PC-3 (cell line): ENCODE measurements around the gene PNLDC1. TPM values are rescaled to one million over a fixed set of nuclear protein-coding genes. Genes with fewer than 3 reads are reported as not detected.

ENCODE experiments used
- ATAC-seq: fragments of 200-7000 bp; cut with Tn5 transposase; 2 replicates; pipeline ENCODE4 v1.9.1; 2020; ENCODE audit warnings: mild to moderate bottlenecking, moderate library complexity
- BruUV-seq: library from RNA; stranded (reverse); fragments of 400-500 nt; replicated peaks from 2 replicates; lab custom pipeline; 2021; lab: Mats Ljungman, UMichigan
- CTCF ChIA-PET: fragments of 300-600 bp; sonication (Branson Sonifier 250); formaldehyde crosslinking; loops from one replicate; lab custom pipeline; 2022; ENCODE audit warnings: antibody characterized with exemption; lab: Charles Lee
- POLR2A ChIA-PET: fragments of 300-600 bp; sonication (Branson Sonifier 250); formaldehyde crosslinking; loops from one replicate; lab custom pipeline; 2022; ENCODE audit warnings: antibody characterized with exemption; ENCODE audit not compliant: unreplicated experiment; lab: Charles Lee
- DNase-seq: peaks from one replicate; pipeline ENCODE4 v3.0.0-alpha.2; 2015
- H2AFZ ChIP-seq: fragments of 300-600 bp; sonication (generic); 2 replicates; pipeline ENCODE4 v1.6.0; 2016; ENCODE audit warnings: antibody characterized with exemption, low read length
- H3F3A ChIP-seq: fragments of 300-600 bp; sonication (generic); one replicate; pipeline ENCODE4 v1.6.0; 2017; ENCODE audit warnings: antibody characterized with exemption, low read length, control low read depth, mild to moderate bottlenecking; ENCODE audit not compliant: unreplicated experiment
- H3K27ac ChIP-seq: fragments of 300-600 bp; sonication (generic); 2 replicates; pipeline ENCODE4 v1.5.1; 2016; ENCODE audit warnings: mild to moderate bottlenecking, low read length
- H3K27me3 ChIP-seq: fragments of 300-600 bp; sonication (generic); 2 replicates; pipeline ENCODE4 v1.6.1; 2016; ENCODE audit warnings: low read length, mixed read lengths
- H3K36me3 ChIP-seq: fragments of 300-600 bp; sonication (generic); 2 replicates; pipeline ENCODE4 v1.6.1; 2016; ENCODE audit warnings: low read depth, mixed run types, low read length, mixed read lengths
- H3K4me1 ChIP-seq: fragments of 300-600 bp; sonication (generic); 2 replicates; pipeline ENCODE4 v1.5.1; 2016; ENCODE audit warnings: low read length; ENCODE audit not compliant: insufficient read depth
- H3K4me2 ChIP-seq: fragments of 300-600 bp; sonication (generic); 2 replicates; pipeline ENCODE4 v1.6.0; 2016; ENCODE audit warnings: low read length
- H3K4me3 ChIP-seq: fragments of 300-600 bp; sonication (generic); 2 replicates; pipeline ENCODE4 v1.5.1; 2016; ENCODE audit warnings: mild to moderate bottlenecking, low read length, mixed read lengths
- H3K79me2 ChIP-seq: fragments of 300-600 bp; sonication (generic); 2 replicates; pipeline ENCODE4 v1.6.1; 2017; ENCODE audit warnings: low read length, mixed read lengths
- H3K9ac ChIP-seq: fragments of 300-600 bp; sonication (generic); 2 replicates; pipeline ENCODE4 v1.6.0; 2016; ENCODE audit warnings: mild to moderate bottlenecking, low read length
- H3K9me2 ChIP-seq: fragments of 300-600 bp; sonication (generic); replicated peaks from 2 replicates; pipeline ENCODE4 v1.6.1; 2016; ENCODE audit warnings: mixed run types, low read length, mixed read lengths
- H3K9me3 ChIP-seq: fragments of 300-600 bp; sonication (generic); 2 replicates; pipeline ENCODE4 v1.6.1; 2016; ENCODE audit warnings: low read length, mixed read lengths
- H4K20me1 ChIP-seq: fragments of 300-600 bp; sonication (generic); 2 replicates; pipeline ENCODE4 v1.6.1; 2016; ENCODE audit warnings: low read length, mixed read lengths
- EZH2 ChIP-seq: fragments of 300-600 bp; sonication (generic); IDR thresholded peaks from one replicate; pipeline ENCODE4 v1.6.1; 2017; ENCODE audit warnings: antibody characterized with exemption, mild to moderate bottlenecking, low read length; ENCODE audit not compliant: unreplicated experiment
- EZH2phosphoT487 ChIP-seq: fragments of 300-600 bp; sonication (generic); IDR thresholded peaks from 2 replicates; pipeline ENCODE4 v1.6.1; 2018; ENCODE audit warnings: mild to moderate bottlenecking, antibody characterized with exemption, low read length, borderline replicate concordance
- intact Hi-C: fragments of 100-400 bp; cut with micrococcal nuclease; formaldehyde crosslinking; loops from 2 replicates; pipeline ENCODE4 v1.9.0; 2023
- total RNA-seq: library from RNA; depleted of rRNA; stranded (reverse); fragments of >200 nt; gene quantifications from 2 replicates; pipeline ENCODE4 v1.2.3, GENCODE V29; 2014
- TF ChIP-seq, protein P1 (sequence below): fragments of 300-600 bp; sonication (generic); conservative IDR thresholded peaks from 2 replicates; pipeline ENCODE4 v1.5.1; 2017; ENCODE audit warnings: antibody characterized with exemption, low read depth, mild to moderate bottlenecking, low read length

PNLDC1 gene
- total RNA-seq, 1 experiment from 2014 or later, result not detected

DNA sequence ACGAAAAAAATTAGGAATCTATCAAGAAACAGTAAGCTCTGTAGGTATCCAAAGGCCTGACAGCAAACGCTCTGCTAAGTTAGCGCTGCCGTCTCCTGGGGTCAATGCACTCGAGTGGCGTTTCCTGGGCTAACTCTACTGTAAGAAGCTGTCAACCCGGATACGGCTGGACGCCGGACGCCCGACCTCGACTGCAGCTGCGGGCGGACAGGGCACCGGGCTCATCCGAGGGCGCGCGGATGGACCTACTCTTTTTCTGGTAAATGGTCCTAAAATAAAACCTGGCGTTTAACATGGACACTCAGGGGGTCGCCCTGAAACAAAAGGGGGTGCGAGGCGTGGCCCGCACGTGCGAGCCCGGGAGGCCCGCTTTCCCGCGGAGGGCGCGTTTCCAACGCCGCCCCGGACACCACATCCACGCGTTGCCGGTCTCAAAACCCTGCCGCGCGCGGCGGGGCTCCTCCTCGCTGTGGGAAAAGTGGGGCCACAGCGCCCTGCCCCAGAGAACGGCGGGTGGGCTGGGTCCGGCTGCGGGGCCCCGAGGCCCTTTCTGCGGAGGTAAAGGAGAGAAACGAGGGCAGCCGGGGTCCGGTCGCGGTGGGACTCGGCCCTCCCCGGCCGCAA is 11.2 kb upstream of the PNLDC1 start:
- no peaks in the 10 kb centered on the region for H3F3A ChIP-seq
- no peak overlapping the region for H2AFZ ChIP-seq
- peak overlapping the region; percentile 97 for H3K9ac ChIP-seq
- peaks cover 30% of the 10 kb centered on the region; the same call in 1 of the 2 replicates for H3K4me1 ChIP-seq
- TSS peak; percentile 35 for BruUV-seq
- H4K20me1 ChIP-seq, result peaks cover 38% of the 10 kb centered on the region
- no peaks in the 10 kb centered on the region for H3K27me3 ChIP-seq
- H3K36me3 ChIP-seq, result peaks cover 50% of the 10 kb centered on the region
- H3K4me3 ChIP-seq, result peak overlapping the region; percentile 98
- no peaks in the 10 kb centered on the region for H3K9me2 ChIP-seq
- peak overlapping the region; percentile 98 for H3K4me2 ChIP-seq
- peaks cover 89% of the 10 kb centered on the region for H3K79me2 ChIP-seq
- peak overlapping the region; percentile 32; the same call in 1 of the 2 replicates for H3K27ac ChIP-seq
- TF ChIP-seq, protein P1, sequence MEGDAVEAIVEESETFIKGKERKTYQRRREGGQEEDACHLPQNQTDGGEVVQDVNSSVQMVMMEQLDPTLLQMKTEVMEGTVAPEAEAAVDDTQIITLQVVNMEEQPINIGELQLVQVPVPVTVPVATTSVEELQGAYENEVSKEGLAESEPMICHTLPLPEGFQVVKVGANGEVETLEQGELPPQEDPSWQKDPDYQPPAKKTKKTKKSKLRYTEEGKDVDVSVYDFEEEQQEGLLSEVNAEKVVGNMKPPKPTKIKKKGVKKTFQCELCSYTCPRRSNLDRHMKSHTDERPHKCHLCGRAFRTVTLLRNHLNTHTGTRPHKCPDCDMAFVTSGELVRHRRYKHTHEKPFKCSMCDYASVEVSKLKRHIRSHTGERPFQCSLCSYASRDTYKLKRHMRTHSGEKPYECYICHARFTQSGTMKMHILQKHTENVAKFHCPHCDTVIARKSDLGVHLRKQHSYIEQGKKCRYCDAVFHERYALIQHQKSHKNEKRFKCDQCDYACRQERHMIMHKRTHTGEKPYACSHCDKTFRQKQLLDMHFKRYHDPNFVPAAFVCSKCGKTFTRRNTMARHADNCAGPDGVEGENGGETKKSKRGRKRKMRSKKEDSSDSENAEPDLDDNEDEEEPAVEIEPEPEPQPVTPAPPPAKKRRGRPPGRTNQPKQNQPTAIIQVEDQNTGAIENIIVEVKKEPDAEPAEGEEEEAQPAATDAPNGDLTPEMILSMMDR, result no peak
- TF ChIP-seq EZH2 (no peak), EZH2phosphoT487 (no peak)
- H3K9me3 ChIP-seq, result no peaks in the 10 kb centered on the region
- ATAC-seq (no peak), DNase-seq (peak; percentile 10)
- intact Hi-C loops, result loop anchor here (1.0 to 2.0 kb wide), 3 partner anchors 27 to 98 kb away; partner anchors contain the start of genes ACAT2 and WTAP
- ChIA-PET CTCF (interaction anchor here (1.3 kb wide), 1 partner anchor 44 kb away, joined by 5 read pairs; no protein-coding TSS in a partner anchor), POLR2A (interaction anchor here (0.6 kb wide), 1 partner anchor 732 kb away, joined by 3 read pairs; no protein-coding TSS in a partner anchor)

DNA sequence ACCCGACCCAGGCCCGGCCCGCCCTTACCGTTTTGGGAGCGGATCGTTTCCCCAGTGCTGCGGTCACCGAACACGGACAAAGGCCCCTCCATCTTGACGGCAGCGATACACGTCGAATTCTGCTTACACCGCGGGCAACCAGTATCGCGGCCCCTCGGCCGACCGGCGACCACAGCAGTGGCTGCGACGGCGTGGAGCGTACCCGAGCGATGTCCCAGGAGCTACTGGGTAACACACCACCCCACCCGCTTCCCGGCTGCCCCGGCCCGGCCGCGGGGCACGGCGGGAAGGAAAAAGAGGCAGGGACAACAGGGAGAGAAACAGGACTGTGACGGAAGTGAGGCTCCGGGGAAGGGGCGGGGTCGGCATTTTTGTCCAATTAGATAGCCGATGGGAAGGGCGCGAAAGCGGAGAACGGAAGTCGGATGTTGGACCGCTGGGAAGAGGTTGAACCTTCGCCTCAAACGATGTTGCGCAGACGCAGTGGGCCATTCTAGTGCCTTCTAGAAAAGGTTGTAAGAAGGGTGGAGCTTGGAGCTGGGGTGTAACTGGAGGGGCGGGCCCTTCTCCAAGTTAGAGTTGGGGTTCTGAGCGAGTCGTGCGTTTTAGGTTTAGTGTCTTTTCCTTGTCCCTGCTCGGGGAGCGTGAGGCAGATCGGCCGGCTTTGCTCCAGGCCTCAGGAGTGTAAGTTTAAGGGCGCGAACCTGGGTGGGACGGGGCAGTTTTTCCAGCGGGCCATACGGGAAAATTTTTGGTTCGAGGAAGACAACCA is 10.5 kb upstream of the PNLDC1 start, which contains the start of gene TCP1:
Gene TCP1, minus strand, starts transcription at position 226 of the 772 bp plus-strand sequence. Its CDS starts 134 bp downstream, at position 92.
- Histone ChIP-seq H3K27me3 (no peaks in the 10 kb centered on the region), H3K9me3 (no peaks in the 10 kb centered on the region), H3K9me2 (no peaks in the 10 kb centered on the region), H3K4me2 (peak within 1 kb of the TSS; percentile 98), H3K36me3 (peaks cover 49% of the 10 kb centered on the region), H3K9ac (peak within 1 kb of the TSS; percentile 97), H2AFZ (peak within 1 kb of the TSS; percentile 87), H3F3A (no peaks in the 10 kb centered on the region), H4K20me1 (peaks cover 38% of the 10 kb centered on the region), H3K79me2 (peaks cover 91% of the 10 kb centered on the region), H3K4me1 (peaks cover 30% of the 10 kb centered on the region; the same call in 1 of the 2 replicates), H3K27ac (peak within 1 kb of the TSS; percentile 82), H3K4me3 (peak within 1 kb of the TSS; percentile 98)
- TF ChIP-seq, protein P1, result no peak
- TF ChIP-seq EZH2, result no peak
- TF ChIP-seq EZH2phosphoT487, result no peak
- BruUV-seq, result no TSS peak
- POLR2A ChIA-PET, result interaction anchor here (0.5 to 0.9 kb wide), 5 partner anchors 33 to 1052 kb away, joined by 3 to 9 read pairs (median 5); partner anchors contain the start of gene WTAP
- intact Hi-C loops, result loop anchor here (1.0 to 2.0 kb wide), 3 partner anchors 27 to 99 kb away; partner anchors contain the start of genes ACAT2 and WTAP
- DNase-seq (peak; percentile 98), ATAC-seq (peak; percentile 85)
- CTCF ChIA-PET, result interaction anchor here (1.3 kb wide), 1 partner anchor 44 kb away, joined by 5 read pairs; no protein-coding TSS in a partner anchor
